Hepatocyte (in vitro differentiated cells): ENCODE measurements around the gene SLC39A11.

Experiments used
- EZH2 ChIP-seq: fragments of 200-600 bp; sonication (generic); IDR thresholded peaks from 2 replicates; pipeline ENCODE4 v1.6.1; 2016; ENCODE audit warnings: antibody characterized with exemption, mild to moderate bottlenecking, borderline replicate concordance
- TF ChIP-seq, protein P1 (sequence below): fragments of 200-600 bp; sonication (generic); IDR thresholded peaks from 2 replicates; pipeline ENCODE4 v1.5.1; 2016; ENCODE audit warnings: antibody characterized with exemption, mild to moderate bottlenecking; ENCODE audit not compliant: poor library complexity

DNA sequence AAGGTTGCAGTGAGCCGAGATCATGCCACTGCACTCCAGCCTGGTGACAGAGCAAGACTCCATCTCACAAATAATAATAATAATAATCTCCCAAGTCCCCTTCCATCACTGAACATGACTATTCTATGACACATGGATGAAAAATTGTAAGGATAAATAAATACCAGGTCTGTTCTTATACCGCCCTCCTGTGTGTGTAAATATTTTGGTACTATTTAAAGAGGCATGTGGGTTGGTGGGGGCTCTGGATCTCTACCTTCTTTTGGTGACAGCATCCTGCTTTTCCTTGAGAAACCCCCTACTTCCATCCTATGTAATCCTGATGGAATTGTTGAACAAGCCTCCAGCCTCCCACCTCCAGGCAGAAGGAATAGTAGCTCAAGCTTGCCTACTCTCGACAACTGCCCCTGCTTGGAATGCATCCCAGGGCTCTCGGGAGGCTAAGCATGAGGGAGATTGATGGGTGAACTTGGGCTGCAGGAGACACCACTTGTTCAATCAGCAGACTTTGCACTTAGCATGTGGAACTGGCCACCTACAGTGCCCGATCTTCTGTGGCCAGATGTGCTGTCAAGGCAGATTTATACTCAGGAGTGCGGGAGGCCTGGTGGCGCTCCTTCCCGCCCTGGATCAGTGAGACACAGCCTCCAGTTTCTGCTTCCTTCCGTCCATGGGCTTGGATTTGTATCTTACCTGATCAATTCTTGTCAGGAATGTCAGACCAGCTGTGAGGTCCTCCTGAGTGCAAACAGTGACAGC, 287.4 kb downstream of the SLC39A11 start:
- TF ChIP-seq, protein P1, sequence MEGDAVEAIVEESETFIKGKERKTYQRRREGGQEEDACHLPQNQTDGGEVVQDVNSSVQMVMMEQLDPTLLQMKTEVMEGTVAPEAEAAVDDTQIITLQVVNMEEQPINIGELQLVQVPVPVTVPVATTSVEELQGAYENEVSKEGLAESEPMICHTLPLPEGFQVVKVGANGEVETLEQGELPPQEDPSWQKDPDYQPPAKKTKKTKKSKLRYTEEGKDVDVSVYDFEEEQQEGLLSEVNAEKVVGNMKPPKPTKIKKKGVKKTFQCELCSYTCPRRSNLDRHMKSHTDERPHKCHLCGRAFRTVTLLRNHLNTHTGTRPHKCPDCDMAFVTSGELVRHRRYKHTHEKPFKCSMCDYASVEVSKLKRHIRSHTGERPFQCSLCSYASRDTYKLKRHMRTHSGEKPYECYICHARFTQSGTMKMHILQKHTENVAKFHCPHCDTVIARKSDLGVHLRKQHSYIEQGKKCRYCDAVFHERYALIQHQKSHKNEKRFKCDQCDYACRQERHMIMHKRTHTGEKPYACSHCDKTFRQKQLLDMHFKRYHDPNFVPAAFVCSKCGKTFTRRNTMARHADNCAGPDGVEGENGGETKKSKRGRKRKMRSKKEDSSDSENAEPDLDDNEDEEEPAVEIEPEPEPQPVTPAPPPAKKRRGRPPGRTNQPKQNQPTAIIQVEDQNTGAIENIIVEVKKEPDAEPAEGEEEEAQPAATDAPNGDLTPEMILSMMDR: no peak
- no peak for TF ChIP-seq EZH2
